Gastroesophageal sphincter (tissue), 3 donors: ENCODE results near the gene LLGL2.

Experiments
- CTCF ChIP-seq, 4 experiments: fragments of 200-600 bp in 2 of 4; fragments of 450-650 bp in 2 of 4; sonication (generic) in 1 of 4; IDR thresholded peaks; one replicate each; pipeline ENCODE4 v1.5.1; 2017 to 2019; ENCODE audit warnings: antibody characterized with exemption in 4 of 4, mild to moderate bottlenecking in 2 of 4, moderate library complexity in 2 of 4
- POLR2AphosphoS5 ChIP-seq: sonication (generic); formaldehyde crosslinking; IDR thresholded peaks from one replicate; pipeline ENCODE4 v1.6.1; 2017; ENCODE audit warnings: antibody characterized with exemption

DNA sequence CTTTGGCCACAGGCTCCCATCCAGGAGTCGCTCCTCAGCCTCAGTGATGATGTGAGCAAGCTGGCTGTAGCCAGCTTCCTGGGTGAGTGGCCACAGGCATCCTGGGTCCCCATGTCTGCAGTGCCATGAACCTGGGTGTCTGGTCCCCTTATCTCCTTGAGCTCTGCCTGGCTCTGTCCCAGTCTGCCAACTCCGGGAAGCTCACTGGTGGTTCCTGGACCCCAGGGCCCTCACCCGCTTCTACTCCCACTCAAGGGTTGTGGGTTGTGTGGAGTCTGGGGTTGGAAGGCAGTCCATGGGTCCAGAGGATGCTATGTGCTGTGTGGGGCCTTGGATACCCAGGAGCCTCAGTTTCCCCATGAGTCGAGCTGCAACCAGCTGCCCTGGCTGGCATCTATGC lies 96.0 kb downstream of the LLGL2 start:
- TF ChIP-seq CTCF (IDR thresholded peaks at IDR 0.05) (no peak), POLR2AphosphoS5 (no peak)
